Medulla oblongata (tissue), 1 donor: ENCODE data around the gene GSTA2.
"Not testable (repeated sequence)": the region's sequence is repeated elsewhere in the genome, so short reads cannot be mapped to it uniquely, and the experiment has no call there.

Source experiments
- DNase-seq: peaks from one replicate; pipeline ENCODE4 v3.0.0-alpha.2; 2015; ENCODE audit errors: extremely low spot score

The GSTA2 gene

DNA sequence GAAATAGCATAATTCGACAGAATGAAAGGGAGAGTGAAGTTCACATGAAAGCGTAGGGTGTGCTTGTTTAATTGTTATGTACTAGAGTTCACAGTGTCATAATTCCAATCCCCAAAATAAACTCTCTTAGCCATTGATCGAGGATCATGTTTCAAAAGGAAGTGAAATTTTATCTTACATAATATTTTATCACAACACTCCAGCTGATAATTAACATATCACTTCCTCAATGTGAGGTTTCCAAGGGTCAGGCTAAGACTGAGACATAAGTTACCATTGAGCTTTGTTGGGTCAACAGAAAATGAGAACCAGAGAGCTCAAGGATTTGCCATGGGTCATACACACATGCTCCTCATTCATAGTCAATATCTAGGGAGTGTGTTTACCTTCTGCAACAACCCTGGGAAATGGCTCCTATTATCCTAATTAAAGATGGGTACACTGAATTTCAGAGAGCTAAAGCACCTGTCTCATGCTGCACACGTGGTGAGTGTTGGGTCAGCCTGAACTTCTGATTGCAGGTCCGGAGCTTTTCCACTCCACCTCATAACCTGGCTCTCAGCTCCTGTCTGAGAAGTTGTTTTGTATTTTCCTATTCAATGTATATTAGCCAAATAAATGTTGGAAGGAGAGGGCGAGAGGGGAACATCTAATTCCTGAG, 3.0 kb downstream of the GSTA2 start:
- DNase-seq: no peak

DNA sequence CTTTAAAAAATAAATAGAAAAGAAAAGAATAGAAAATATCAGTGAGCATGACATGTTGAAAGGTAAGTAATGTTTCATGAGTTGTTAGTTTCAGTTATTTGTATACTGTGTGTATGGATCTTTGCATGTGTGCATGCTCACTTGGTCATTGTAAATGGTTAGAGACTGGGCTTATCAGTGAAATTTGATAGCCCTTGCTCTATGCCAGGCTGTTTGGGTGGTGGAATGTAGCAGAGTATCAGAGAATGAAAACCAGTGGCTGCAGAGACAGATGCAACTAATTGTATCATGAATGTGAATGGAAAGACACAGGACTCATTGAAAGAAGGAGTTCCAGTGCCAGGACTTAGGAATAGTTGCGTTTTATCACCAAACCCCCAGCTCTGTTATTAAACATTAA, 4.2 kb downstream of the GSTA2 start:
- DNase-seq: no peak

DNA sequence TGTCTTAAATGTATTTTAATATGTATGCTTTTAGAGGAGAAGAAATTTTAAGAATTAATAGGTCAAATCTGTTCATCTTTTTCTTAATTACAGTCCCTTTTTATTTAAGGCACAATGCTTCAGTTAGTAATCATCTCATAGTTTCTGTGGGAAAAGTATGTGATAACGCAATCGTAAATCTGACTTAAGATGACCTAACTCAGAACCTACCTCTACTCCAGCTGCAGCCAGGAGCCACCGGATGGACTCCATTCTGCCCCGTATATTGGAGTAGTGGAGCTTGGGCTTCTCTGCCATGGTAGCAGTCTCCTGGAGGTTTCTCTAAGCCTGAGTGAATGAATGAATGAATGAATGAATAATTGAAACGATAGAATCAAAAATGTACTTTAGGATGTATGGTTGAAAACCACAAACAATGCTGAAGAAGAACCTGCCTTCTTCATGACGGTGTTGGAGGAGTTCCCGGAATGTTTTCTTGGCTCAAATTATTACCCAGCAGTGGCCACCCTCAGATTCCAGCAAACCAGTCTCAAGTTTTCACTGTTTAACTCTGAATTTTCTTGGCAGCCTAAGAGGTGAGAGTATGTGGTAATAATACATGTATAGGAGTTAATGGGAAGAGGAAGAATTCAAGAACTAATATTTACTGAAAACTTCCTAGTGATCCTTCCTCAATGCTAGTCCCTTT, 5.5 kb downstream of the GSTA2 start:
- DNase-seq: not testable (repeated sequence)

DNA sequence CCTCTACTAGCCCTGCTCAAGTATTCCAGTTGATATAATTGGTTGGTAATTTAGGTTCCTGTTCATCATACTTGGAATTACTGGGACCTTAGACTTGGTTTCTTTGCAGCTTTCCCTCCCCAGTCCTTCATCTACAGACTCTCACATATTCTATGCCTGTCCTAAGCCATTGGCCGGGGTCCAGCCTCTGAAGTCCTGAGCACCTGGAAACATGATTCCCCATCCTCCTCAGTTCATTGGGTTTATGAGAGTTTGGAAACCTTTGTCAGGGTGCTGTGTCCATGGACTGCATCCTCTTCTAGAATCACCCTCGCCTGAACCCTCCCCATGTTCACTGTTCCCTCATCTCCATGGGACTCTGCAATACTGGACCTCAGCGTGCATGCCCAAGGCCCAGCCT, 8.8 kb downstream of the GSTA2 start:
- DNase-seq: no peak

DNA sequence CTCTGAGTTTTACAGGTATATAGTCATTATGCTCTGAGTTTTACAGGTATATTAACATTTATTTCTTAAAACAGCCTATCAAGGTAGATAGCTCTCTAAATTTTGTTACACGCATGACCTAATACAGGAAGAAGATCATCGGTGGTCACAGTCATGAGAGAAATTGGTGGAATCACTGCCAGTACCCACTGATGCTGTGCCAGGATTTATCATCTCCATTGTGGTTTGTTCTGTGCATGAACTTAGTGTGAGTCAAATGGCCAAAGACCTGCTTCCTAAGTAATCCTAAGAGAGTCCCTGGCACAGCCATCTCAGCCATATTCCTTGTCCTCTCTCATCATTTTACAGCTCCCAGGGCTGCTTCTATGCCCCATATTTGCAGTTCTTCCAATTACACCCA, 10.1 kb downstream of the GSTA2 start:
- DNase-seq: not testable (repeated sequence)

DNA sequence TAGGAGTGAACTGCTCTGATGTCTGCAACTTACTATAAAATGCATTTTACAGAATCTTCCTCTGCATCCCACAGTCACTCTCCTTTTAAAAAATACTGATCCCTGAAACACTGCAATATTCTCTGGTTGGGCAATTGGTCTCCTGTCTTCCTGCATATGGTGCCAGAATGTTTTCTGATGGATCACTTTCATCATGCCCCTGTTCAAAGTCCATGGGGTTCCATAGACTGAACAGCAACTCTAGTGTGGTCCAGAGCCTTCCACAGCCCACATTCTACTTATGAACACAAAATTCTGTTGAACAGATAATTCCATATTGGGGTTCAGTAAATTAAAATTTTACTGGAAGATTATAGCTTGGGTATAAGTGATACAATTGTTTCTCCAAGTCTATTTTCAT, 11.0 kb downstream of the GSTA2 start:
- no peak for DNase-seq

DNA sequence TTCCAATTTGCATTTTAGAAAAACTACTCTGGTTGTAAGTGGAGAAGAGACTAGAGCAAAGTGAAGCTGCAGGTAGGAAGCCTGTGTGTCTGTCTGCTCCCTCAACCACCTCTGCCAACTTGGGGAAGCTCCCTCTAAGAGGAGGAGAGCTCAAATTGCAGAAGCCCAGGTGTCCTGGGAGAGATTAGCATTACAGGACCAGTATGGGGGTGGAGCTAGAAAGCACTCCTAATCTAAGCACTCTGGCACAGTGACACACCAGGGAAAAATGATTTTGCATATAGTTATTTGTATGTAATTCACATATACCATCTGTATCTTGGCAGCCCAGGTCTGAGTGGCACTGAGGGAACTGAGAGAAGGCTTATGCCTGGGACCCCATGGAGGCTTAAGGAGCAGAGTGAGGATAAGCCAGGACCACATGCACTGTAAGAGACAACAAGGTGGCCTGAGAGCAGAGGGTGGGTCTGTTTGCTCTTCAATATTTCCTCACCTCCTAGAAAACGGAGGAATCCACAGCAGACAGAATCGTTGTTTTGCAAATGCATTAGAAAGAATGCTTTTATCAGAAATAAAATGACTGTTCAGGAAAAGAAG, 13.6 kb downstream of the GSTA2 start:
- no peak for DNase-seq

DNA sequence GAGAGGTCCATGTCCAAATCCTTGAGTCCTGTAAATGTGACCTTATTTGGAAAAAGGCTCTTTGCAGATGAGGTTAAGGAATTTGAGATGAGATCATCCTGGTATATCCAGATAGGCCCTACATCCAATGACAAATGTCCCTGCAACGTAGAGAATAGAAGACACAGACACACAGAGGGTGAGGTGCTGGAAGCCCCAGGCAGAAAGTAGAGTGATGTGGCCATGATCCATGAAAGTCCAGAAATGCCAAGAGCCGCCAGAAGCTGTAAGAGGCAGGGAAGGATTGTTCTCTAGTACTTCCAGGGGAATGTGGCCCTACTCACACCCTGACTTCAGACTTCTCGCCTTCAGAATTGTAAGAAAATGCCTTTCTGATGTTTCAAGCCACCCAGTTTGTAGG, 16.0 kb downstream of the GSTA2 start:
- not testable (repeated sequence) for DNase-seq

DNA sequence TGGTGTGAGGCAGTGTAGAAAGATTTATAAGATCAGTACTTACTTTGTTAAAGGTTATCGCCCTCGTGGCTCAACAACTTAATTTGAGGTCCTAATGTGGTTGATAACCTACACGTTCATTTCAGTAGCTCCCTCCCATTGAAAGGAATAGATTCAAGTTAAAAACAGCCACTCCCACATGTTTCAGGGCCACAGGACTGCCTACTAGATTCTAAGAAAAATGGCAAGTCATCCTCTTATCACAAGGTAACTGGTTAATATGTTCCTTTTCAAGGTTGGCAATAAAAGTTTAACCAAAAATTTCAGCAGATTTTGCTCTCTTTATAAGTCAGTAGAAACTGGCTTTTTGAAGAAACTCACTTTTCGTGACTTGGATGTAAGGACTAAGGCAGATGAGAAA, 17.1 kb downstream of the GSTA2 start:
- no peak for DNase-seq

DNA sequence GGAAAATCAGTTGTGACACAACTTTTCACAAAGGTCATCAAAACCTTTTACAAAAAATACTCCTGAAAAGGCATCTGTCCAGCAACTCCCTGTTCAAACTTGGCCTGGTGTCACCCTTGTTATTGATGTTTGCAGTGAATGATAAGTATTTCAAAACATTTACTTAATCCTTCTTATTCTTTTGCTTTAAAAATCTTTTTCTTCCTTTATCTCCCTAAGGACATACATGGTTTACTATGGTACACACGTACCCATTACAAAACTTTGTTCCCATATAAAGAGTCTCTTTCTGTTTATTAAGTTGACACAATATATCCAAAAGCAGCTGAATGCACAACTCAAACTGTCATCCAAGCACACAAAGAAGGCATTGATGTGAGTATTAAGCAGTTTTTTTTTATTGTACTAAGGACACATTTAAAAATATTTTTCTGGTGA, 17.5 kb downstream of the GSTA2 start:
- DNase-seq: no peak

DNA sequence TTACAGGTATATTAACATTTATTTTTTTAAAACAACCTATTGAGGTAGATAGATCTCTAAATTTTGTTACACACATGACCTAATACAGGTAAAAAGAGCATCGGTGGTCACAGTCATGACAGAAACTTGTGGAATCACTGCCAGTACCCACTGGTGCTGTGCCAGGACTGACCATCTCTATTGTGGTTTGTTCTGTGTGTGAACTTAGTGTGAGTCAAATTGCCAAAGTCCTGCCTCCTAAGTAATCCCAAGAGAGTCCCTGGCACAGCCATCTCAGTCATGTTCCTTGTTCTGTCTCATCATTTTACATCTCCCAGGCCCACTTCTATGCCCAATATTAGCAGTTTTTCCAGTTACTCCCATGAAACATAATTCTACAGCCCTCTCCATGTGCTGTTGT, 21.4 kb downstream of the GSTA2 start:
- DNase-seq: no peak

DNA sequence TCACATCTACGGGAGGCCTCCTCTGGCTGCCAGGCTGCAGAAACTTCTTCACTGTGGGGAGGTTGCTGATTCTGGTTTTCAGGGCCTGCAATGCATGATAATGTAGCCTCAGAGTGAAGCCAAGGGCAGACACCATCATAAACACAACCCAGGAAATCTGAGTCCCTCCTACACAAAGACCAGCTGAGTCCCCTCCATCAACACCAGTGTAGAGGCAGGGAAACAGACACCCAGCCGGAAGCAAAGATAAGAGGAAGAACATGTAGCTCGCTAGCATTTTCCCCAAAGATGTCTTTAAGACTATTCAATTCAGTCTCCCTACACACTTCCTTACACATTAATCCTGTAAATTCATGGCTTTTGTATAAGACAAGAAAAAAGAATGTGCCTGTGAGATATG, 23.6 kb downstream of the GSTA2 start:
- no peak for DNase-seq

DNA sequence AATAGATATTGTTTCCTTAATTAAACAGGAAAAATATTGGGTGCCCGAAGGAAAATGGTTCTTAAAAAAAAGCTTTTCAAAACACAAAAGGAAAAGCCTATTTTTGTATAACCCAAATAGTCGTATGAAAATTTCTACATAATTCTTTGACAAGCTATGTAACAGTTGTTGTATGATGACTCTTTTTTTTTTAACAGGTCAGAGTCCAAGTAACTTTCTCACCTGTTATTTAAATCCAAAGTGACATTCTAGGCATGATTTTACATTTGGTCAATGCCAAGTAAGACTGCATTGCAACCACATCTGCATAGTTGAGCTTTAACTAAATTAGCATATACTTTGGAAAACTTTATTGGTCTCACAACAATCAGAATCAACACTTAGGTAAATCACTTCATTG, 24.1 kb downstream of the GSTA2 start:
- no peak for DNase-seq

DNA sequence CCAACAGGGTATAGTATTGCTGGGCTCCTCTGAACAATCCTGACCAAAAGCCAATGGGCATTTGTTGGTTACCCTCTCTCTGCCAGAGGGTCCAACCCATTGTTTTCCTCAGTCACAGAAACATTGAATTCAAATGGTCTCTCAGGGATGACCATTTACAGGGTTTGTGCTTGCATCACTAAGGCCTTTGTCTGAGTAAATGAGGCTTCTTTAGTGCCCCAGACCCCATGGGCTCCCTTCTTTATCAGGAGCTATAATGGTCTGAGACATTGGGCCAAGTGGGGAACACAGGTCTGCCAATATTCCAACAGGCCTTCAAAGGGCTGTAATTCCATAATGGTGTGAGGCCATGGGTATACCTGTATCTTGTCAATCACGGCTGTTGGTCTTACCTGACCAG, 27.1 kb downstream of the GSTA2 start:
- no peak for DNase-seq

DNA sequence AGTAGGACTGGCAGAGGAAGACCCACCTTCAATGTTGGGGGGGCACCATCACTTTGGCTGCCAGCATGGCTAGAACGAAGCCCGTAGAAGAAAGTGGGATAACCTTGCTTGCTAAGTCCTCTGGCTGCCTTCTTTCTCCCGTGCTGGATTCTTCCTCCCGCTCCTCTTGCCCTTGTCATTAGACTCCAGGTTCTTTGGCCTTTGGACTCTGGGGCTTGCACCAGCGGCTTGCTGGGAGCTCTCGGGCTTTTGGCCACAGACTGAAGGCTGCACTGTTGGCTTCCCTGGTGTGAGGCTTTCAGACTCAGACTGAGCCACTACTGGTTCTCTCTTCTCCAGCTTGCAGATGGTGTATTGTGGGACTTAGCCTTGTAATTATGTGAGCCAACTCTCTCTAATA, 28.2 kb downstream of the GSTA2 start:
- DNase-seq: no peak

DNA sequence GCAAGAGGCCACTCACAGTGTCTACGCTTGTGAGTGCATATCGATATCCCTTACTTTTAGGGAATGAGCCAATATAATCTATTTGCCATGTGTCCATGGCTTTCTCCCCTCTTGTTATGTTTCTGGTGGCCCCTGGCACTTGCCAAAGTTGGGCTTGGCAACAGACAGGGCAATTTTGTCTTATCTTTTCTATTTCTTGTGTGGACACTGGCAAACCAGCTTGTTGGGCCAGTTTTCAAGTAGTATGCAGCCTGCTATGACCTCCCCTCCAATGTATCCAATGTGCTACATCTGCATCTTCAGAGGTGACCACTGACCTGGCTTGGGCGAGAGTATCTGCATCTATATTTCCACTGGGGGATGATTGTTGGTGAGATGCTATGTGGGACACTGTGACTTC, 29.2 kb downstream of the GSTA2 start:
- no peak for DNase-seq

DNA sequence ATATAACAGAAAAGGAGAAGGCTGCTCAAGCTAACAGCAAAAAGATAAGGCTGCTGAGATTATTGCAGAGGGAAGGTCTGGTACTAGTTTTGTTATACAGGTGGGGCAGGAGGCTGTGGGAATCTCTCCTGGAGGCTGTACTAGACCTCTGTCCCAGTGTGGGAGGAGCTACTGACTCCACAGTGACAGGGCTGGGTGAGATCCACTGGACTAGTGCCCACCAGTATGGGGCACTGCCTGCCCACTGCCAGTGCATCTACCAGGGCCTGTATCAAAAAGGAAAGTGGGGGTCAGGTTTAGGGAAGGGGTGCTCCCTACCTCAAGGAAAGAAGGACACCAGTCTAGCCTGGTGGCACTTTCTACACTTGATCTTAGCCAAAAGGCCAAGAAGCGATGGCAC, 30.1 kb downstream of the GSTA2 start:
- no peak for DNase-seq

DNA sequence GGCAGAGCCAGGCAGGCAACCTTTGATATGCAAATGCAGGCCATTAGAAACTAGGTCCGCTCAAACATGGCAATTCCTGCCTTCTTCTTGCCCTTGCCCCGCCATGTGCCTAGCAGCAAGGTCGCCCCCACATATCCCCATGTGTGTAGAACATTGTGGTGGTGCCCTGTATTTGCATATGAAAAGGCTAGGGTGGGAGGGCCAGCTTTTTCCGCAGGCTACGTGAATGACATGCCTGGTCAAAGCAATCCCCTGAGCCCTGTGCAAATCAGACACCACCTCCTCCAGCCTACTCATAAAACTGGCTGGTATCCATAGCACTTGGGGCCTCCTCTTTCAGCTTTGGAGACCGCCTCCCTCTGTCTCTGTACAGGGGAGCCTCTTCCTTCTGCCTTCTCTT, 31.6 kb downstream of the GSTA2 start:
- DNase-seq: no peak

DNA sequence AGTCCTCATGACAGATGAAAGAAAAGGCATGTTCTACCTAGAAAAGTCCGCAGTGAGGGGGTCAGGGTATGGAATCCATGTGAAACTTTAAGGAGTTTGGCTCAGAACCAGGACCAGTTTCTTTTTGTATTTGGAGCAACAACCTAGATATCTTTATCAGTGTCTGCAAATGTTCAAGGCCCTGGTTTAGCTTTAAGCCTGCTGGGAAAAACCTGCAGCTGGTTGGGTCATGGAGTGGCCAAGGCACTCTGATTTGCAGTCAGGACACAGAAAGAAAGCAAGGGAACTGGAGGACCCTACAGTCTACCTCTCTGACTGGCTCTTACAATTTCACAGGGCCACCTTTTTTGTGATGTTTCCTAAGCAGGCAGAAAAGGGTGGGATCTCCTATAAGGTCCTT, 33.7 kb downstream of the GSTA2 start:
- no peak for DNase-seq

DNA sequence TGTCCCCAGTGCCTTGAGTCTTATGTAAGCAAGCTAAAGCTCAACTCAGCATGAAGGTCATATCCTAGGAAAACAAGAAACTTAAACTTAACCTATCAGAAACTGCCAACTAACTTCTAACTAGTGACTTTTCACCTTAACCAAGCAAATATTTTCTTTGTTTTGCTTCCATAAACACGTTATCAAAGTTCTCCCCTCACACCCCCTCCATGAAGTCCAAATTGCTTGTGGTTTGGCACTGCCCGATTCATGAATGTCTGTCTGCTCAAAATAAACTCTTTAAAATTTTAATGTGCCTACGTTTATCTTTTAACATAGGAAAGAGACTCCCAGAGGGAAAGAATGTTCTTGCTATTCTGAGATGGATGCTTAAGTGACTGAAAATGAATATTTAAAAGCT, 34.9 kb downstream of the GSTA2 start:
- DNase-seq: no peak

DNA sequence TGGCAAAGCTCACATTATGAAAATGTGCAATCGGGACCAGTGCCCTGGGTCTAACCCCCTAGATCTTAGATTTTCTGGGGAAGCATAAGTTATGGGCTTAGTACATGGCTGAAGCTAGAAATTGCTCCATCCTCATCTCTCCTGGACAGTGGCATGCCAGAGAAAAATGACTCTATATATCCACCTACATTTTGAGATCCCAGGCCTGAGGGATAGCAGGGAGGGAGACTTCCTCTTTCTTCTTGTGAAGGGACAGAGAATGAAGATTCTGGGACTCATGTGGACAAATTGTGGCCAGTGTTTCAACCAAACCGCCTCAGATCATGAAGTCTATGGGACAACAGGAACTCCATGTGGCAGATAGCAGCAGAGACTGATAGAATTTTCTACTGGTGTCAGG, 35.4 kb downstream of the GSTA2 start:
- DNase-seq: no peak

DNA sequence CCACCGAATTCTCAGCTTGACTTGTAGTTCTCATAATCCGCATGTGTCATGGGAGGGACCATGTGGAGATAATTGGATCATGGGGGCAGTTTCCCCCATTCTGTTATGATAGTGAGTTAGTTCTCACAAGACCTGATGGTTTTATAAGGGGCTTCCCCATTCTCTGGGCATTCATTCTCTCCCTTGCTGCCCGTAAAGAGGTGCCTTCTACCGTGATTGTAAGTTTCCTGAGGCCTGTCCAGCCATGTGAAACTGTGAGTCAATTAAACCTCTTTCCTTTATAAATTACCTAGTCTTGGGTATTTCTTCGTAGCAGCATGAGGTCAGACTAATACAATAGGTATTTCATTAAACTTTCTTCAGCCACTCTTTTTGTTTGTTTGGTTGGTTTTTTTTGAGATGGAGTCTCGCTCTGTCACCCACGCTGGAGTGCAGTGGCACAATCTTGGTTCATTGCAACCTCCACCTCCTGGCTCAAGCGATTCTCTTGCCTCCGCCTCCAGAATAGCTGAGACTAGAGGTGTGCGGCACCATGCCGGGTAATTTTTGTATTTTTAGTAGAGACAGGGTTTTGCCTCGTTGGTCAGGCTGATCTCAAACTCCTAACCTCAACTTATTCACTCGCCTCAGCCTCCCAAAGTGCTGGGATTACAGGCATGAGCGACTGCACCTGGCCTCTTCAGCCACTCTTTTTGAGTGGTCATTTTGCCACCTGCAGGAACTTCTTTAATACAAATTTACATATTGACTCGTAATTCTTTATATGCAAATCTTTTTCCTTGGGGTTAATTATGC, 36.3 kb downstream of the GSTA2 start:
- no peak for DNase-seq

DNA sequence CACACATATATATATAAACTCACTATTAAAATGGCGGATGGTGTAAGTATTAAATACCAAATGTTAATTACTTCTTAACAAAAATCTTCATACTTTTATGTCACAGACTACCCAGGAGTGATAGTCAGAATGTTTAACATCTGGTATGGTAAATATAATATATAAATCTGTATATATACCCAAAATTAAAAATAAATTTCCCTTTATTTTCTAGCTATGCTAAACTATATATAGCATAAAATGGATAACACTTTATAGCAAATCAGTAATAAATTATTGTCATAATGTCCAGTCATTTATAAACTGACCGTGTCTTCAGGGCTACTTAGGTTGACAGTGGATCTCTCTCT, 37.1 kb downstream of the GSTA2 start:
- no peak for DNase-seq
